Right ventricle myocardium inferior (tissue), 1 donor: ENCODE results near the gene ACER3. TPM values are rescaled to one million over a fixed set of nuclear protein-coding genes. Genes with fewer than 3 reads are reported as not detected.
"Not testable (repeated sequence)": the region's sequence is repeated elsewhere in the genome, so short reads cannot be mapped to it uniquely, and the experiment has no call there.

Experiments
- ATAC-seq: fragments of 200-7000 bp; cut with Tn5 transposase; one replicate; pipeline ENCODE4 v1.9.1; 2020; ENCODE audit warnings: mild to moderate bottlenecking, moderate library complexity
- DNase-seq: peaks from one replicate; pipeline ENCODE4 v3.0.0; 2021; ENCODE audit errors: missing footprints
- intact Hi-C: fragments of 100-400 bp; cut with DNase I; formaldehyde crosslinking; loops from one replicate; pipeline ENCODE4 v1.11.0; 2022
- long read RNA-seq: library from polyadenylated mRNA; unstranded; transcript quantifications from one replicate; pipeline ENCODE4 v2.0.0, GENCODE V29; 2021
- total RNA-seq: library from RNA; stranded (reverse); fragmentation: NEBNext Ultra II Directional; extraction: Animal tissue kit (Norgen Biotek cat#: 25700); gene quantifications from one replicate; pipeline ENCODE4 v1.2.1, GENCODE V29; 2021
- donor health status: DM: no; HTN: yes; CAD: no; lungs with severe emphysema.

ACER3 gene
- 9.9 TPM for total RNA-seq
- long read RNA-seq, full-length matches to known transcripts = 4 of 6 reads
- long read RNA-seq, partial matches to known transcripts = 2 of 6 reads
- long read RNA-seq, other reads (novel, unspliced or antisense) = 0 of 6 reads

- intact Hi-C loops = loop anchor here (2.0 to 5.0 kb wide), 2 partner anchors 56 to 418 kb away; no protein-coding TSS in a partner anchor
- ATAC-seq (peak; percentile 100), DNase-seq (peak; percentile 97)
These were observed at the start of gene ACER3 for GRCh38 chr11:76860539-76861475. Gene ACER3 (plus strand): TSS chr11:76860918. CDS start chr11:76860977, 59 bp downstream.

GRCh38 chr11:76811259-76811658 lies 49.5 kb upstream of the ACER3 start:
- DNase-seq = no peak
- no peak for ATAC-seq
- intact Hi-C loops = loop anchor here (2.0 kb wide), 1 partner anchor 28 kb away; no protein-coding TSS in a partner anchor

- ATAC-seq (no peak), DNase-seq (no peak)
- intact Hi-C loops = no loop called here
These were observed 46.3 kb upstream of the ACER3 start for GRCh38 chr11:76814414-76814813.

- intact Hi-C loops, DNase-seq, ATAC-seq: not testable (repeated sequence)
These were observed 45.0 kb upstream of the ACER3 start for GRCh38 chr11:76815678-76816077.

- ATAC-seq (no peak), DNase-seq (no peak)
- intact Hi-C loops = no loop called here
These were observed 40.5 kb upstream of the ACER3 start for GRCh38 chr11:76820184-76820566.

GRCh38 chr11:76821396-76821795 lies 39.3 kb upstream of the ACER3 start:
- ATAC-seq, intact Hi-C loops, DNase-seq: not testable (repeated sequence)

- DNase-seq (no peak), ATAC-seq (no peak)
- intact Hi-C loops = no loop called here
These were observed 38.3 kb upstream of the ACER3 start for GRCh38 chr11:76822406-76822805.

- intact Hi-C loops = no loop called here
- peak; percentile 71 for ATAC-seq
- DNase-seq = no peak
These were observed 37.2 kb upstream of the ACER3 start for GRCh38 chr11:76823481-76824028.

- peak; percentile 50 for ATAC-seq
- DNase-seq = no peak
- intact Hi-C loops = no loop called here
These were observed 36.4 kb upstream of the ACER3 start for GRCh38 chr11:76824083-76824939.

- intact Hi-C loops = no loop called here
- no peak for DNase-seq
- no peak for ATAC-seq
These were observed 35.6 kb upstream of the ACER3 start for GRCh38 chr11:76824980-76825725.

- no peak for DNase-seq
- intact Hi-C loops = no loop called here
- peak; percentile 16 for ATAC-seq
These were observed 34.9 kb upstream of the ACER3 start for GRCh38 chr11:76825726-76826396.

GRCh38 chr11:76826508-76826907 lies 34.2 kb upstream of the ACER3 start:
- intact Hi-C loops, DNase-seq, ATAC-seq: not testable (repeated sequence)

- DNase-seq, intact Hi-C loops: not testable (repeated sequence)
These were observed 33.7 kb upstream of the ACER3 start for GRCh38 chr11:76827005-76827404.

GRCh38 chr11:76830639-76831327 lies 29.9 kb upstream of the ACER3 start:
- no peak for DNase-seq
- intact Hi-C loops = no loop called here
- ATAC-seq = no peak

More at GRCh38 chr11:76827005-76827404, 33.7 kb upstream of the ACER3 start:
- ATAC-seq = not testable (repeated sequence)

- intact Hi-C loops = no loop called here
- DNase-seq = no peak
- ATAC-seq = no peak
These were observed 28.9 kb upstream of the ACER3 start for GRCh38 chr11:76831686-76832310.

GRCh38 chr11:76832361-76832760 lies 28.4 kb upstream of the ACER3 start:
- DNase-seq (no peak), ATAC-seq (no peak)
- intact Hi-C loops = no loop called here

- intact Hi-C loops = no loop called here
- DNase-seq (no peak), ATAC-seq (no peak)
These were observed 26.6 kb upstream of the ACER3 start for GRCh38 chr11:76834151-76834550.
